ENCODE data around the gene ASAP2. TPM values are rescaled to one million over a fixed set of nuclear protein-coding genes. Genes with fewer than 3 reads are reported as not detected.

Gene ASAP2
- total and polyA plus RNA-seq, 9 of the 15 experiments (the other 6 are each of a cell fraction or from before 2014, with no cell fraction given): 0.06 to 4.3 (median 3.1) TPM

- TF ChIP-seq MYBL2 (IDR thresholded peaks at IDR 0.05; ENCODE audit: low read depth) (no peak), MYBL2 (CRISPR knock-in tag; IDR thresholded peaks at IDR 0.05; ENCODE audit: borderline replicate concordance) (no peak), HIVEP1 (CRISPR knock-in tag; IDR thresholded peaks at IDR 0.05) (no peak), HES1 (IDR thresholded peaks at IDR 0.05; ENCODE audit: low read depth) (no peak), ZNF57 (CRISPR knock-in tag; IDR thresholded peaks at IDR 0.05) (0 out of 2 replicates have a peak, but pooled peaks have one; percentile 65), NFATC3 (IDR thresholded peaks at IDR 0.05) (no peak), ILF3 (IDR thresholded peaks at IDR 0.05; ENCODE audit: borderline replicate concordance) (no peak), ZNF644 (tag; IDR thresholded peaks at IDR 0.05; ENCODE audit: low read depth) (no peak), KLF16 (IDR thresholded peaks at IDR 0.05) (0 out of 2 replicates have a peak, but pooled peaks have one; percentile 36), ZNF133 (CRISPR knock-in tag; IDR thresholded peaks at IDR 0.05) (no peak), PTRF (tag; IDR thresholded peaks at IDR 0.05) (no peak), FUS (optimal IDR thresholded peaks at IDR 0.05; ENCODE audit: low read depth, low read length) (no peak), CEBPZ (IDR thresholded peaks at IDR 0.05; ENCODE audit: borderline replicate concordance, low read depth, low read length) (no peak), RFX1 (IDR thresholded peaks at IDR 0.05) (no peak), MAFG (tag; conservative IDR thresholded peaks at IDR 0.05) (no peak), EGR1 (conservative IDR thresholded peaks at IDR 0.05) (no peak)
- TF ChIP-seq, protein P1, sequence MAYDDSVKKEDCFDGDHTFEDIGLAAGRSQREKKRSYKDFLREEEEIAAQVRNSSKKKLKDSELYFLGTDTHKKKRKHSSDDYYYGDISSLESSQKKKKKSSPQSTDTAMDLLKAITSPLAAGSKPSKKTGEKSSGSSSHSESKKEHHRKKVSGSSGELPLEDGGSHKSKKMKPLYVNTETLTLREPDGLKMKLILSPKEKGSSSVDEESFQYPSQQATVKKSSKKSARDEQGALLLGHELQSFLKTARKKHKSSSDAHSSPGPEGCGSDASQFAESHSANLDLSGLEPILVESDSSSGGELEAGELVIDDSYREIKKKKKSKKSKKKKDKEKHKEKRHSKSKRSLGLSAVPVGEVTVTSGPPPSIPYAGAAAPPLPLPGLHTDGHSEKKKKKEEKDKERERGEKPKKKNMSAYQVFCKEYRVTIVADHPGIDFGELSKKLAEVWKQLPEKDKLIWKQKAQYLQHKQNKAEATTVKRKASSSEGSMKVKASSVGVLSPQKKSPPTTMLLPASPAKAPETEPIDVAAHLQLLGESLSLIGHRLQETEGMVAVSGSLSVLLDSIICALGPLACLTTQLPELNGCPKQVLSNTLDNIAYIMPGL (CRISPR knock-in tag; IDR thresholded peaks at IDR 0.05): no peak
Measured at GRCh38 chr2:9331704-9332103, 125.1 kb downstream of the ASAP2 start (continued).
